Natural killer cell (primary cell): ENCODE results near the gene SLC44A5. TPM values are rescaled to one million over a fixed set of nuclear protein-coding genes. Genes with fewer than 3 reads are reported as not detected.

Experiments used
- ATAC-seq, 3 donors: fragments of 150-1000 bp in 2 of 3; fragments of 200-7000 bp in 1 of 3; cut with Tn5 transposase; 1 replicate in 1 of 3; 2 replicates in 2 of 3; pipeline ENCODE4 v1.10.0; 2021; ENCODE audit warnings: mild to moderate bottlenecking in 2 of 3, moderate library complexity in 2 of 3
- DNase-seq, 2 donors: peaks; one replicate each; pipeline versions ENCODE4 v3.0.0 to v3.0.0-alpha.2; 2013 to 2021; ENCODE audit warnings: mixed read lengths in 1 of 2
- H3K27ac ChIP-seq: one replicate; pipeline ENCODE4 v1.5.1; 2013; ENCODE audit warnings: mild to moderate bottlenecking, low read length
- H3K27me3 ChIP-seq: one replicate; pipeline ENCODE4 v1.6.1; 2013; ENCODE audit warnings: low read length; ENCODE audit not compliant: control insufficient read depth, insufficient read depth
- H3K36me3 ChIP-seq: one replicate; pipeline ENCODE4 v1.6.1; 2013; ENCODE audit warnings: low read length; ENCODE audit not compliant: control insufficient read depth, insufficient read depth
- H3K4me1 ChIP-seq: one replicate; pipeline ENCODE4 v1.6.1; 2013; ENCODE audit warnings: low read length; ENCODE audit not compliant: control insufficient read depth, insufficient read depth
- H3K4me3 ChIP-seq: one replicate; pipeline ENCODE4 v1.5.1; 2013; ENCODE audit warnings: low read length
- H3K9me3 ChIP-seq: one replicate; pipeline ENCODE4 v1.6.1; 2013; ENCODE audit warnings: low read length; ENCODE audit not compliant: control insufficient read depth, insufficient read depth
- H3K27ac Mint-ChIP-seq, 2 donors: one replicate each; pipeline ENCODE4 v1.8.0; 2022; ENCODE audit warnings: mild to moderate bottlenecking in 2 of 2, mixed read lengths in 2 of 2, moderate library complexity in 1 of 2
- H3K27me3 Mint-ChIP-seq, 2 donors: one replicate each; pipeline ENCODE4 v1.8.0; 2022; ENCODE audit warnings: low read depth in 2 of 2, mixed read lengths in 2 of 2
- H3K36me3 Mint-ChIP-seq: one replicate; pipeline ENCODE4 v1.8.0; 2022; ENCODE audit warnings: mixed read lengths
- H3K4me1 Mint-ChIP-seq, 2 donors: one replicate each; pipeline ENCODE4 v1.8.0; 2022; ENCODE audit warnings: mixed read lengths in 2 of 2
- H3K4me3 Mint-ChIP-seq: one replicate; pipeline ENCODE4 v1.8.0; 2022; ENCODE audit warnings: mild to moderate bottlenecking, moderate library complexity, mixed read lengths
- H3K9me3 Mint-ChIP-seq, 2 donors: one replicate each; pipeline ENCODE4 v1.8.0; 2022; ENCODE audit warnings: mixed read lengths in 2 of 2
- WGBS: methylation state at CpG from one replicate; pipeline ENCODE4 v1.1.7; 2013; ENCODE audit warnings: missing lambda C conversion rate; ENCODE audit not compliant: insufficient coverage; 5-methylcytosine and 5-hydroxymethylcytosine counted together
- intact Hi-C: fragments of 100-400 bp; cut with micrococcal nuclease; formaldehyde crosslinking; loops from one replicate; pipeline ENCODE4 v1.14.2; 2022
- total RNA-seq, 4 donors: library from RNA; stranded (reverse); fragments of 120-200 nt in 1 of 4; gene quantifications; one replicate each; pipeline versions ENCODE4 v1.2.3 to v1.2.4, GENCODE V29; 2013 to 2022
- TF ChIP-seq, protein P1 (sequence below): fragments of 200-600 bp; IDR thresholded peaks from one replicate; pipeline ENCODE4 v1.8.0; 2022; ENCODE audit warnings: antibody characterized with exemption

Gene SLC44A5
- total RNA-seq, 3 donors from 2014 or later (not counting 1 experiment from before 2014, with no cell fraction given): 0.15 to 1.2 TPM; not detected in 1

DNA sequence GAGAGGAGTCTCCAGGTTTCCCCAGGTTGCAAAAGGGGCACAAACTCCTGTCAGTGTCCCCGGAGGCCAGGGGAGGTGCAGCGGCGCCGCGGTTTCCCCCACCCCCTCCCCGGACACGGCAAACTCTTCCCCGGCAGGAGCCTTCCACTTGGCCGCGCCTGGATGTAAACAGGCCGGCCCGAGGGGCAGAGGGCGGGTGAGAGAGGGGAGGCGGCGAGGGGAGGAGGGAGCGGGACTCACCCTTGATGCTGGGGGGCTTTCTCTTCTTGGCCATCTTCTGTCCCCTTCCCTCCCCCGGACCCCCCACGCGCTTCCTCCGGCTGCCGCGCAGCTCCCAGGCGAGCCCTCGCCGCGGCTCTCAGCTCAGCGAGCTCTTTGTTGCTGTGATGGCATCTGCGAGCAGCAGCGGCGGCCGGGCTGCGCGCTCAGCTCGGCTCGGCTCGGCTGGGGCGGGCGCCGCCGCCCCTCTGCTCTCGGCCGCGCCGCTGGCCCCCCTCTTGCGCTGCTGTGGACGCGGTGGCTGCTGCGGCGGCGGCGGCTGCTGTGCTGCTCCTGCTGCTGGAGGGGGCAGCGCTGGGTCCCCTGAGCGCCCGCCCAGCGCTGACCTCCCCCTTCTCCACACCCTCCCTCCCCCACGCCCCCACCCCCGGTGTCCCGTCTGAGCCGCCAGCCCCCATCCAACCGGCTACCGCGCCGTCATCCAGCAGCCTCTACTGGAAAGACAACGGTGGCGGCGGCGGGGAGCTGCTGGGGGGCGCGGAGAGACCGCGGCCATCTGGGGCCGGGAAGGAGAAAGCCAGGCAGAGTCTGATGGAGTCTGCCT is 4.9 kb upstream of the SLC44A5 start:
- Mint-ChIP-seq H3K9me3 (peaks cover 0 to 2% of the 10 kb centered on the region in 2 donors), H3K36me3 (no peaks in the 10 kb centered on the region), H3K27ac (no peak overlapping the region), H3K4me1 (peaks cover 10% of the 10 kb centered on the region in 2 donors), H3K27me3 (peaks cover 44 to 70% of the 10 kb centered on the region in 2 donors), H3K4me3 (peak overlapping the region; percentile 25)
- DNase-seq (peak in 1 of 2 donors; percentile 29), ATAC-seq (peak; percentile 27 to 71 (median 38))
- H3K9me3 ChIP-seq: no peaks in the 10 kb centered on the region
- TF ChIP-seq, protein P1, sequence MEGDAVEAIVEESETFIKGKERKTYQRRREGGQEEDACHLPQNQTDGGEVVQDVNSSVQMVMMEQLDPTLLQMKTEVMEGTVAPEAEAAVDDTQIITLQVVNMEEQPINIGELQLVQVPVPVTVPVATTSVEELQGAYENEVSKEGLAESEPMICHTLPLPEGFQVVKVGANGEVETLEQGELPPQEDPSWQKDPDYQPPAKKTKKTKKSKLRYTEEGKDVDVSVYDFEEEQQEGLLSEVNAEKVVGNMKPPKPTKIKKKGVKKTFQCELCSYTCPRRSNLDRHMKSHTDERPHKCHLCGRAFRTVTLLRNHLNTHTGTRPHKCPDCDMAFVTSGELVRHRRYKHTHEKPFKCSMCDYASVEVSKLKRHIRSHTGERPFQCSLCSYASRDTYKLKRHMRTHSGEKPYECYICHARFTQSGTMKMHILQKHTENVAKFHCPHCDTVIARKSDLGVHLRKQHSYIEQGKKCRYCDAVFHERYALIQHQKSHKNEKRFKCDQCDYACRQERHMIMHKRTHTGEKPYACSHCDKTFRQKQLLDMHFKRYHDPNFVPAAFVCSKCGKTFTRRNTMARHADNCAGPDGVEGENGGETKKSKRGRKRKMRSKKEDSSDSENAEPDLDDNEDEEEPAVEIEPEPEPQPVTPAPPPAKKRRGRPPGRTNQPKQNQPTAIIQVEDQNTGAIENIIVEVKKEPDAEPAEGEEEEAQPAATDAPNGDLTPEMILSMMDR: no peak
- 2% methylated on average over 68 of the region's 72 CpGs for WGBS
- H3K4me1 ChIP-seq: peaks cover 21% of the 10 kb centered on the region
- no peak overlapping the region for H3K27ac ChIP-seq
- peaks cover 47% of the 10 kb centered on the region for H3K27me3 ChIP-seq
- peak overlapping the region; percentile 7 for H3K4me3 ChIP-seq
- intact Hi-C loops: no loop called here
- no peaks in the 10 kb centered on the region for H3K36me3 ChIP-seq

DNA sequence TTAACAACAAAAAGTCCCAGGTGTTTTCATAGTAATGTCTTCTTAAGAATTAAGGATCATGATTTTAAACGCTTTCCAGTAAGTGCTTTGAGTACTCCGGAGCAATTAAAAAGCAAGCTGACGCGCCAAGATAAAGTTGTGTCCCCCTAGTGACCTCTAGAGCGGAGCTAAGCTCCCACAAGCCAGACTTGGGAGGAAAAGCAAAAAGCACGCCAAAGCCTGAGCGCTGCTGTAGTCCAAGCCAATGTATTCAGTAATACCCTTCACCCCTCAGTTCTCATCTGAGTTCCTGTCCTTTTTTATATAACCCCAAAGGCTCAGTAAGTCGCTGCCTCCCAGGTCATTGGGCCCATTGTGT is 3.5 kb upstream of the SLC44A5 start:
- 4% methylated on average over 8 of the region's 8 CpGs for WGBS
- Mint-ChIP-seq H3K4me3 (peak overlapping the region; percentile 25), H3K27me3 (peaks cover 41 to 60% of the 10 kb centered on the region in 2 donors), H3K4me1 (peaks cover 10% of the 10 kb centered on the region in 2 donors), H3K9me3 (no peaks in the 10 kb centered on the region), H3K36me3 (no peaks in the 10 kb centered on the region), H3K27ac (no peak overlapping the region)
- no peaks in the 10 kb centered on the region for H3K9me3 ChIP-seq
- no peak for ATAC-seq
- no peak for DNase-seq
- intact Hi-C loops: no loop called here
- no peak overlapping the region for H3K4me3 ChIP-seq
- no peaks in the 10 kb centered on the region for H3K36me3 ChIP-seq
- H3K27ac ChIP-seq: no peak overlapping the region
- TF ChIP-seq, protein P1: no peak
- peaks cover 48% of the 10 kb centered on the region for H3K27me3 ChIP-seq
- H3K4me1 ChIP-seq: peaks cover 21% of the 10 kb centered on the region

DNA sequence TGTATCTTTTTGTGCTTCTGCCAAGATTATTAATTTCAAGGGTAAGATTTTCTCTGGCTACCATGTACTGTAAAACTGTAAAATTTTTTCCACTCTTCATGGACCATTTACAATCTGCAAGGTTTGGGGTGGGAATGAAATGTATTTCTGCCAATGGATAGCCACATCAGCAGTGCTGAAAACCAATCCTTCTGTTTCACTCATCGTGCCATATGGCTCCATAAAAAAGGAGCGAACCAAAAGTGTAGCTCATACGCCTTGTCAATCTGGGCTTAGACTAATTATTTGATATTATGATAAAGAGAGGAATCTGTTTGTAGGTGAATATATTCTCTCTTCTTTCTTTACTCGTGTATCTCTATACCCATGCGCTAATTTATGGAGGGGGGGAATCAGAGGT is 3.0 kb upstream of the SLC44A5 start:
- Histone ChIP-seq H3K27me3 (peaks cover 48% of the 10 kb centered on the region), H3K4me3 (no peak overlapping the region), H3K27ac (no peak overlapping the region), H3K9me3 (no peaks in the 10 kb centered on the region), H3K36me3 (no peaks in the 10 kb centered on the region), H3K4me1 (peaks cover 21% of the 10 kb centered on the region)
- H3K36me3 Mint-ChIP-seq: no peaks in the 10 kb centered on the region
- H3K27me3 Mint-ChIP-seq: peaks cover 40 to 60% of the 10 kb centered on the region in 2 donors
- H3K9me3 Mint-ChIP-seq: no peaks in the 10 kb centered on the region
- H3K4me1 Mint-ChIP-seq: peaks cover 10% of the 10 kb centered on the region in 2 donors
- no peak for ATAC-seq
- no peak overlapping the region for H3K27ac Mint-ChIP-seq
- DNase-seq: no peak
- intact Hi-C loops: no loop called here
- TF ChIP-seq, protein P1: no peak
- WGBS: 70% methylated on average over 2 of the region's 5 CpGs
- no peak overlapping the region for H3K4me3 Mint-ChIP-seq
